Astrocyte (in vitro differentiated cells and primary cell): ENCODE measurements around the gene PTPRK. TPM values are rescaled to one million over a fixed set of nuclear protein-coding genes. Genes with fewer than 3 reads are reported as not detected.

Experiments
- DNase-seq: peaks from one replicate; pipeline ENCODE4 v3.0.0-alpha.2; 2010; ENCODE audit warnings: low read depth
- FAIRE-seq: peaks from 2 replicates; lab custom pipeline; 2011; peaks lifted over from hg19 to GRCh38; lab: Jason Lieb, UNC
- H2AFZ ChIP-seq: 2 replicates; pipeline ENCODE4 v1.6.0; 2012; ENCODE audit warnings: low read depth, low read length, inconsistent platforms
- H3K27ac ChIP-seq: 2 replicates; pipeline ENCODE4 v1.5.1; 2011; ENCODE audit warnings: low read depth, low read length, inconsistent platforms
- H3K27me3 ChIP-seq: 2 replicates; pipeline ENCODE4 v1.6.0; 2011; ENCODE audit warnings: low read length, inconsistent platforms; ENCODE audit not compliant: insufficient read depth
- H3K36me3 ChIP-seq: 2 replicates; pipeline ENCODE4 v1.5.1; 2011; ENCODE audit warnings: low read length, inconsistent platforms; ENCODE audit not compliant: insufficient read depth
- H3K4me1 ChIP-seq: 2 replicates; pipeline ENCODE4 v1.5.1; 2011; ENCODE audit warnings: low read length, inconsistent platforms; ENCODE audit not compliant: insufficient read depth
- H3K4me2 ChIP-seq: 2 replicates; pipeline ENCODE4 v1.6.0; 2012; ENCODE audit warnings: low read length, inconsistent platforms
- H3K4me3 ChIP-seq: 2 replicates; pipeline ENCODE4 v1.5.1; 2011; ENCODE audit warnings: low read depth, mild to moderate bottlenecking, low read length, inconsistent platforms; ENCODE audit not compliant: insufficient read depth
- H3K79me2 ChIP-seq: 2 replicates; pipeline ENCODE4 v1.6.0; 2012; ENCODE audit warnings: mild to moderate bottlenecking, low read length, inconsistent platforms; ENCODE audit not compliant: insufficient read depth
- H3K9ac ChIP-seq: 2 replicates; pipeline ENCODE4 v1.6.0; 2012; ENCODE audit warnings: mild to moderate bottlenecking, low read length, inconsistent platforms
- H3K9me3 ChIP-seq: 2 replicates; pipeline ENCODE4 v1.5.1; 2012; ENCODE audit warnings: low read depth, mild to moderate bottlenecking, low read length, inconsistent platforms; ENCODE audit not compliant: insufficient read depth
- H4K20me1 ChIP-seq: 2 replicates; pipeline ENCODE4 v1.6.0; 2012; ENCODE audit warnings: low read length, inconsistent platforms; ENCODE audit not compliant: insufficient read depth
- H3K27ac Mint-ChIP-seq: one replicate; pipeline ENCODE4 v1.8.0; 2021; ENCODE audit warnings: mild to moderate bottlenecking, mixed read lengths; ENCODE audit not compliant: unreplicated experiment
- H3K27me3 Mint-ChIP-seq: one replicate; pipeline ENCODE4 v1.8.0; 2021; ENCODE audit warnings: low read depth, mixed read lengths; ENCODE audit not compliant: unreplicated experiment
- H3K36me3 Mint-ChIP-seq: one replicate; pipeline ENCODE4 v1.8.0; 2021; ENCODE audit warnings: low read depth, mixed read lengths; ENCODE audit not compliant: unreplicated experiment
- H3K4me1 Mint-ChIP-seq: one replicate; pipeline ENCODE4 v1.8.0; 2021; ENCODE audit warnings: low read depth, mixed read lengths; ENCODE audit not compliant: unreplicated experiment
- H3K4me3 Mint-ChIP-seq: one replicate; pipeline ENCODE4 v1.8.0; 2021; ENCODE audit warnings: mild to moderate bottlenecking, moderate library complexity, mixed read lengths; ENCODE audit not compliant: unreplicated experiment
- H3K9me3 Mint-ChIP-seq: one replicate; pipeline ENCODE4 v1.8.0; 2021; ENCODE audit warnings: mild to moderate bottlenecking, mixed read lengths; ENCODE audit not compliant: unreplicated experiment
- EZH2 ChIP-seq: IDR thresholded peaks from 2 replicates; pipeline ENCODE4 v1.6.1; 2012; ENCODE audit warnings: mild to moderate bottlenecking, low read length, inconsistent platforms; ENCODE audit not compliant: insufficient read depth
- total RNA-seq: library from RNA; stranded (reverse); gene quantifications from 2 replicates; pipeline ENCODE4 v1.2.1, GENCODE V29; 2021
- TF ChIP-seq, protein P1 (sequence below): IDR thresholded peaks from 2 replicates; pipeline ENCODE4 v1.5.1; 2011; ENCODE audit warnings: low read depth, mild to moderate bottlenecking, inconsistent platforms, low read length, moderate library complexity; ENCODE audit not compliant: insufficient read depth

Gene PTPRK
- total RNA-seq, 1 donor from 2014 or later = 159 TPM

DNA sequence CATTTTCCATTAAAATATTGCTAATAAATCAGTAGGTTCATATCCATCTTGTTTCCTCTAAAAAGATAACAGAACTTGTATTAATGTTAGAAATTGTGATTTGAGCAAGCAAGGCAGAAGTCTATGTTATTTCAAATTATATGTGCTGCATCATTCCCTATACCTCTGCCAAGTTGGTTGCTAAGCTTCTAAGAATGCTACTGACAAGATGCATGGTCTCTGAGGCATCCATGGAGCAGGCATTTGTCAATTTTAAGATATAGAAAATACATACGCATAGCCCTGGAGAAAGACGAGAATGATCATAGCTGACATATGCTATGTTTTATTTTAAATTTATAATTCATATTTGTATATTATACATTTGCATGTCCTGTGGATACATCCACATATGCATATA lies 451.2 kb downstream of the PTPRK start:
- no peaks in the 10 kb centered on the region for H4K20me1 ChIP-seq
- no peaks in the 10 kb centered on the region for H3K27me3 ChIP-seq
- FAIRE-seq (no peak), DNase-seq (peak; percentile 69)
- H2AFZ ChIP-seq = no peak overlapping the region
- peaks cover 39% of the 10 kb centered on the region for H3K4me1 Mint-ChIP-seq
- H3K36me3 ChIP-seq = peaks cover 6% of the 10 kb centered on the region
- no peak overlapping the region for H3K4me3 ChIP-seq
- no peaks in the 10 kb centered on the region for H3K9me3 ChIP-seq
- H3K4me2 ChIP-seq = no peak overlapping the region
- H3K27ac ChIP-seq = no peak overlapping the region
- no peak overlapping the region for H3K4me3 Mint-ChIP-seq
- no peak for TF ChIP-seq EZH2
- TF ChIP-seq, protein P1, sequence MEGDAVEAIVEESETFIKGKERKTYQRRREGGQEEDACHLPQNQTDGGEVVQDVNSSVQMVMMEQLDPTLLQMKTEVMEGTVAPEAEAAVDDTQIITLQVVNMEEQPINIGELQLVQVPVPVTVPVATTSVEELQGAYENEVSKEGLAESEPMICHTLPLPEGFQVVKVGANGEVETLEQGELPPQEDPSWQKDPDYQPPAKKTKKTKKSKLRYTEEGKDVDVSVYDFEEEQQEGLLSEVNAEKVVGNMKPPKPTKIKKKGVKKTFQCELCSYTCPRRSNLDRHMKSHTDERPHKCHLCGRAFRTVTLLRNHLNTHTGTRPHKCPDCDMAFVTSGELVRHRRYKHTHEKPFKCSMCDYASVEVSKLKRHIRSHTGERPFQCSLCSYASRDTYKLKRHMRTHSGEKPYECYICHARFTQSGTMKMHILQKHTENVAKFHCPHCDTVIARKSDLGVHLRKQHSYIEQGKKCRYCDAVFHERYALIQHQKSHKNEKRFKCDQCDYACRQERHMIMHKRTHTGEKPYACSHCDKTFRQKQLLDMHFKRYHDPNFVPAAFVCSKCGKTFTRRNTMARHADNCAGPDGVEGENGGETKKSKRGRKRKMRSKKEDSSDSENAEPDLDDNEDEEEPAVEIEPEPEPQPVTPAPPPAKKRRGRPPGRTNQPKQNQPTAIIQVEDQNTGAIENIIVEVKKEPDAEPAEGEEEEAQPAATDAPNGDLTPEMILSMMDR = no peak
- H3K27me3 Mint-ChIP-seq = no peaks in the 10 kb centered on the region
- no peaks in the 10 kb centered on the region for H3K9me3 Mint-ChIP-seq
- H3K36me3 Mint-ChIP-seq = peaks cover 4% of the 10 kb centered on the region
- peaks cover 14% of the 10 kb centered on the region for H3K4me1 ChIP-seq
- no peaks in the 10 kb centered on the region for H3K79me2 ChIP-seq
- H3K9ac ChIP-seq = no peak overlapping the region
- H3K27ac Mint-ChIP-seq = no peak overlapping the region

DNA sequence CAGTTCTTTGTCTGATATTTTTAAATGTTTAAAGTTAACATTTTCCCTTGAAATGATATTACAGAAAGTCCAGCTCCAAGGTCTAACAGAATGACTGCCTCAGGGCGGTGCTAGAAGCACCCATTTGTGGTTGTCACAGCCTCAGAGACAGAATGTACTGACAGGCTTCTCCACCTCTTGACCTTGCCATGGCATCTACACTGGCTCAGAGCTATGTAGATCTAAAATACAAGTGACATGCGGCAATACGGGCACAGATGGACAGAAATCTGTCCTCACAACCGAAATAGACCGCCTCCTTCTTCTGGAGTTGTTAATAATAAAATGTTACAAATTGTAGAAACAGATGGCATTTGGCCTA lies 452.3 kb downstream of the PTPRK start:
- peaks cover 45% of the 10 kb centered on the region for H3K4me1 Mint-ChIP-seq
- Histone ChIP-seq H3K27ac (no peak overlapping the region), H3K36me3 (peaks cover 6% of the 10 kb centered on the region), H3K27me3 (no peaks in the 10 kb centered on the region), H3K4me1 (peaks cover 14% of the 10 kb centered on the region), H3K9ac (no peak overlapping the region), H3K4me3 (no peak overlapping the region), H2AFZ (no peak overlapping the region), H3K9me3 (no peaks in the 10 kb centered on the region), H3K4me2 (no peak overlapping the region), H3K79me2 (no peaks in the 10 kb centered on the region), H4K20me1 (no peaks in the 10 kb centered on the region)
- H3K4me3 Mint-ChIP-seq = no peak overlapping the region
- H3K27me3 Mint-ChIP-seq = no peaks in the 10 kb centered on the region
- DNase-seq (no peak), FAIRE-seq (no peak)
- no peaks in the 10 kb centered on the region for H3K9me3 Mint-ChIP-seq
- TF ChIP-seq, protein P1 = no peak
- no peak for TF ChIP-seq EZH2
- H3K27ac Mint-ChIP-seq = peak overlapping the region; percentile 1
- peaks cover 4% of the 10 kb centered on the region for H3K36me3 Mint-ChIP-seq

DNA sequence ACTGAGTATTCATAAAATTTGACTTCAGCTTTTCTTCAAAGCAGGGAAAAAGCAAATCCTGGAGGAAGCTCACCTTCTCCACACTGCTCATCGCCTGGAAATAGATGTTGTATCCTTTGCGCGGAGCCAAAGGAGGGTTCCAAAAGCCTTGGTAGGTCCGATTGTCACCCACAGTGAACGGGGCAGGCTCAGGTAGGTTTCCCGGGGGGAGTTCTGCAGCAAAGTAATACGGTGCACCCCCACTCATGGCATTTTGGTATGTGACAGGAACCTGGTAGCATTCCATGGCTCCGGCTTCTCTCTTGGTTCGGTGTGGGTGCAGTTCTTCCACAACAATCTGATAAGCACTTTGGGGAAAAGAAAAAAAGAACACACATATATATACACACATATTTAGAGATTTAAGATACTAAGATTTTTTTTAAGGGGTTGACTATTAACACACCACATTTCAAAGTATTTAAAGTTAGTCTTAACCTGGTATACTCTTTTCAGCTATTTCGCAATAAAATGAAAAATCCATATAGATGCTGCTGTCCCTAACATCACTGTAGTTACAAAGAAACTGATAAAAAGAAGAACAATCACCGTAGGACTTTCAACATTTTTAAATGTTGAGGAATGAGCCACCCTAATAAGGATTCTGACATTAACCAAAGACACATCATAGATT lies 452.8 kb downstream of the PTPRK start:
- H3K4me2 ChIP-seq = no peak overlapping the region

More for the DNA sequence above, 452.8 kb downstream of the PTPRK start:
- H4K20me1 ChIP-seq = no peaks in the 10 kb centered on the region
- no peaks in the 10 kb centered on the region for H3K79me2 ChIP-seq
- Mint-ChIP-seq H3K9me3 (no peaks in the 10 kb centered on the region), H3K4me3 (no peak overlapping the region), H3K27ac (peak overlapping the region; percentile 58), H3K27me3 (no peaks in the 10 kb centered on the region), H3K4me1 (peaks cover 48% of the 10 kb centered on the region), H3K36me3 (peaks cover 4% of the 10 kb centered on the region)
- FAIRE-seq = peak; percentile 26
- H3K4me3 ChIP-seq = no peak overlapping the region
- H3K9me3 ChIP-seq = no peaks in the 10 kb centered on the region
- H3K4me1 ChIP-seq = peaks cover 14% of the 10 kb centered on the region
- H3K36me3 ChIP-seq = peaks cover 6% of the 10 kb centered on the region
- DNase-seq = no peak
- no peak overlapping the region for H3K9ac ChIP-seq
- H3K27me3 ChIP-seq = no peaks in the 10 kb centered on the region
- TF ChIP-seq, protein P1 = no peak
- no peak for TF ChIP-seq EZH2
- H3K27ac ChIP-seq = no peak overlapping the region
- no peak overlapping the region for H2AFZ ChIP-seq
